Hematopoietic multipotent progenitor cell (in vitro differentiated cells): ENCODE data around the gene RPH3AL. TPM values are rescaled to one million over a fixed set of nuclear protein-coding genes. Genes with fewer than 3 reads are reported as not detected.

ENCODE experiments used
- DNase-seq, 3 donors: peaks; one replicate each; pipeline ENCODE4 v3.0.0-alpha.2; 2011 to 2015; ENCODE audit warnings: low read depth in 2 of 3, low spot score in 2 of 3
- total RNA-seq: library from RNA; depleted of rRNA; stranded (reverse); fragments of >200 nt; gene quantifications from one replicate; pipeline ENCODE4 v1.2.3, GENCODE V29; 2012

Gene RPH3AL
- total RNA-seq, 1 donor: 14.3 TPM

DNA sequence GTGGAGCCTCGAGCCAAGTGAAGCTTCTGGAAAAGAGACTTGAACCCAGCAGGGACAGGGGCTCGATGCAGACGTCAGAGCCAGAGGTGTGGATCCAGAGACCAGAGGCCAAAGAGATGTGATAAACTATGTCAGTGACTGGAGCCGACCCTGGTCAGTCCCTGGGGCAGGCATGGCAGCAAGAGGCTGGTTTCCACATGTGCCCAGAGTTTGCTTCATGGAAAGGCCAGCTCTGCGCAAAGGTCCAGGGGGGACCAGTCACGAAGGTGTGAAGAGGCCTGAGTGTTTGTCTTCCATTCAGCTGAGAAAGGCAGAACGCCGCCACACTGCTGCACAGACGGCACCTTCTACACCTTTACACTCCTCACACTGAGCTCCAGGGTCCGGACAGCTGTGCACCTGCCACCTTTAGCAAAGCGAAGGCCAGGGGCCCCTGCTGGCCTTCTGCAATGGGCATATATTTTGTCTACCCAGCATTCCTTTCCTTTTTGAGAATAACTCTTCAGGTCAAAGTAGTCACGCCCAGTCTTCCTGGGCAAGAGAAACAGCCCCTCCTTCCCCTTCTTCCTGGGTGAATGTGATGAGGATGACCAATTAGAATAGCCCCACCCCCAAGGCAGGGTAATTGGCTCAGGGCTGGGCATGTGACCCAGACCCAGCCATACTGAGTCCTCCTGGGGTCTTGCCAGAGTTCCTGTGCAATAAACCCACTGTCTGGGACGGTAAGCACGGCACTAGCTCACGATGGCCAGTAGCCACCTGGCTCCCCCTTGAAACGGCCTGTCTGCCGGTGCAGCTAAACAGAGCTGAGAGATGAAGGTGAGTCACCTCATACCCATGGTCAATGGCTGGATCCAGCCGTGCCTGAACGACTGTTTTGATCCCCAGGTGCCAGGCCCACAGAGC, 2.3 kb upstream of the RPH3AL start:
- DNase-seq: no peak

DNA sequence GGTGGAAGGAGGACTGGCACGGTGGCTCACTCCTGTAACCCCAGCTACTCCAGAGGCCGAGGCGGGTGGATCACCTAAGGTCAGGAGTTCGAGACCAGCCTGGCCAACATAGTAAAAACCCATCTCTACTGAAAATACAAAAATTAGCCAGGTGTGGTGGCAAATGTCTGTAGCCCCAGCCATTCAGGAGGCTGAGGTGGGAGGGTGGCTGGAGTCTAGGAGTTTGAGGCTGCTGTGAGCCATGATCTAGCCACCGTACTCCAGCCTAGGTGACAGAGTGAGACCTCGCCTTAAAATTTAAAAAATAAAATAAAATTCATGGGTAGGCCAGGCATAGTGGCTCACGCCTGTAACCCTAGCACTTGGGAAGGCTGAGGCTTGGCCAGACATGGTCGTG, 1.2 kb upstream of the RPH3AL start:
- no peak for DNase-seq

DNA sequence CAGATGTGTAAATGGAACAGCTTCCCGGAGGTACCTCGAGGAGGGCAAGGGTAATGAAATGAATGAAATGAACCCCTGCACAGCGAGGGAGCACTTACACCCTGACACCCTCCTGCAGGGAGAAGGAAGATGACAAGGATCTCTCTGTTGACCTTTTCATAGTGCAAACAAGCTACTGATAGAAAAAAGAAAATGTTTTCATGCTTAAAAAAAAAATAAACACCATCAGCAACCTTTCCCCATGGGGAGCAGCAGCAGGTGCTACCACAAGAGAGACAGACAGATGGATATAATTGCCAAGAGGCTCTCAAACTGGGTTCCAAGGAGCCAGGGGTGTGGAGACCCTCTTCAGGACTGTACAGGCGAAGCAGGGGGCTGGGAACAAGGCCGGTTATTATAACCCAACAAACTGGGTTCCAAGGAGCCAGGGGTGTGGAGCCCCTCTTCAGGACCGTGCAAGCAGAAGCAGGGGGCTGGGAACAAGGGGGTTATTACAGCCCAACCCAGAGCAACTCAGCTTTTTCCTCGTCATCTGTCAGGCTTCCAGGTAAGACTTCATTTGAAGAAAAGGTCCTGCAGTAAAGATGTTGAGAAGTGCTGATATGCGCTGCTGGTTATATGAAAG, 718 bp upstream of the RPH3AL start:
- DNase-seq: no peak

DNA sequence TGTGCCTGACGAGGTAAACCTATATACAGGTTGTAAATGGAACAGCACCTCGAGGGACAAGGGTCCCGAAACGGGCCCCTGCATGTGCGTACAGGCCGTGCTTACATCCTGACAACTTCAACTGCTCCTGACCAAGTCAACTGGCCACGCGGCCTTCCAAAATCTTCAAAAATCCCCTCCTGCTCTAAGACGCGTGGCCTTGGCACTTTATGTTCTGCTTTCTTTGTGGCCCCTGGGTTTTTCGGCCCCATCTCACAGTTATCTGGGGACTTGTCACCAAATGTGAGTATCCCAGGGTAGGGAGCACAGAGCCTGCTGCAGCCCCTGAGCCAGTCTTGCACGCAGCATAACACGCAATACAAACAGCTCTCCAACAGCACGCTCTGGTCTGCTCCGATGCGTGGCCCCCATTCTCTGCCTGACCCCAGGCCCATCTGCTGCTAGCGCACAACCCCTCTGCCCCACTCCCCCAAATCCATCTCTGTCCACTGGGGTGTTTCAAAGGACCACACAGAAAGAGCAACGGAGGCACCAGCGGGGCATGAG, 659 bp downstream of the RPH3AL start:
- no peak for DNase-seq

DNA sequence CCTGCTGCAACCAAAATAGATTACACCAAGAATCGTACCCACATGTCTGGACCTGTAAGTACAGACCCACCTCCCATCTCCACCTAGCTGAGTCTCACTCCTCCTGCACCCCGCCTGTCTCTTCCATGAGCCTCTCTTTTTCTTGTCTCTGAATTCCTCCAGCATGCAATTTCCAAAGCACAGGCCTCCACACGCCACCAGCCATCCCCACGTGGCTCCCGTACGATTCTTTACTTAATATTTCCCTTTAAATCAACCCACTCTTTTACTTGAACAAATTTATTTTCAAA, 1.2 kb downstream of the RPH3AL start:
- no peak for DNase-seq

DNA sequence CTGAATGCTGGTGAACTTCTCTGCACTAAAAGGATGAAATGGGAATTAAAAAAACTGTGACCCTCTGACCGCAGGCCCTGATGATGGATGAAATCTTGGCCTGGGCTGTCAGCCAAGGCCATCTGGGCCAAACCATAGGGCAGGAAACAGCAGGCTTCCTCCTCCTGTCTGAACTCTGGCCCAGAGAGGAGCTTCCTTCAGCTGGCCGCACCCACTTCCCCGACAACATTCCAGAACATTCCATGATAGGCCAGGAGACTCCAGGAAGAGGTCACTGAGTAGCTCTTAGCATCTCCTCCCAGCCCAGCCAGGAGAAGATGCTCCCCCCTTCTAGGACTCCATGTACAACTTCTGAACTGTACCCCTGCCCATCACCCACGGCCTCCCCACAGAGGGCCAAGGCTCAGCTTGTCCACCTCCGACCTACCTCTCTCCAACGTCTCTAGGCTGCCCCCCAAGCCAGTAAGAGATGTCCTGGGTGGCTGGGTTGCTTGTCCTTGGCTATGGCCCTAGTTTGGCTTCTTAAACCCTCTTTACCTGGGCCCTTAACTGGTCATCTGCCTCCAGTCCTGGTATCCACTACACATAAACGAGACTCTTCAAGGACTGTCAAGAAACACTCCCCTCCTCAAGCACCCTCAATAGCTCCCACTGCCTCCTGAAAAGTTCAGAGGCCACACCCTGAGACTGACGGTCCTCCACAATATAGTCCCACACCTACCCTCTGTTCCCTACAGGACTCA, 1.7 kb downstream of the RPH3AL start:
- DNase-seq: peak in 2 of 3 donors; percentile 88 to 96

DNA sequence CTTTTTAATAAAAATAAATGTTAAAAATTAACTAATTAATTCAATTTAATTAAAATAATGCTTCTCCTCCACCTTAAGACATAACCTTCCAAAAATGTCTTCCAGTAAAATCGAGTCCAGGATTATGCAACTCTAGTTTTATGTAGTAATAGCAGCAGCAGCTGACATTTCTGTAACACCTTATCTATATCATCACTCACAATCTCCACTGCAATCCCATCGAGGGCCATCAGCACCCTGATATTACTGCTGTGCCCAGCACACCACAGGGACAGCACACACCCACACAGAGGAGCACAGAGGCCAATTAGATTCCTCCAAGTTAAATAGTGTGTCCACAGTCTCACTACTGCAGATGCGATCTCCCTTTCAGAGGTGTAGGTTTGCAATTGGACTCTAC, 2.9 kb downstream of the RPH3AL start:
- DNase-seq: no peak

DNA sequence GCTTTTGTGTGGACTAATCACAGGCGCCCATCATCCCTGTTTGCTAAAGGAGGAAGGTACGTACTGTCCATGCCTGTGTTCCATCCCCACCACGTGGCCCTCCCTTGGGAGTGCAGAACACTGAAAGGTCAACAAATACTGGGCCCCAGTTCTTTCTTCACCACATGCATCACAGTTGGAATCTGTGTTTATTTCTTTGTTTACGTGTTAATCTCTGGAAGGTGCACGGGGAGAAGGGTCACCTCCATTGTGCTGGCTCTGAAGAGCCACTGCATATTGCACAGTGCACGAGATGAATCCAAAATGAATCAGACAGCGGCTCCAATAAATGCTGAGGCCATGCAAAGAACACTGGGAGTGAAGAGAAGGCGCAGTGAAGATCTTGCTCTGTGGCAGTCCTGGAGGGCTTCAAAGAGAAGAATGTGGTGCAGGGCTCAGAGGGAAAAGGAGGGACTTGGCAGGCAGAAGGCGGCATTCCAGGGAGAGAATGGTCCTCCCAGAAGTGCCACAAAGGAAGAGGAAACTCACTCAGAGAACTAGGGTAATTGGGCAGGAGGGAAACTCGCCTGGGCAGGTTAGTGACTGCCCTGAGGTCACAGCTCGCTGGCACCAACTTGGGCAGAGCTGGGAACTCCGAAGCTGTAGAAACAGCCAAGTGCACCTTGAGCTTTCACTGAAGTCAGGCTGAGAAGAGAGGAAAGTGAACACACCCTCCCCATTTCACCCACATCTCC, 3.7 kb downstream of the RPH3AL start:
- DNase-seq: no peak

DNA sequence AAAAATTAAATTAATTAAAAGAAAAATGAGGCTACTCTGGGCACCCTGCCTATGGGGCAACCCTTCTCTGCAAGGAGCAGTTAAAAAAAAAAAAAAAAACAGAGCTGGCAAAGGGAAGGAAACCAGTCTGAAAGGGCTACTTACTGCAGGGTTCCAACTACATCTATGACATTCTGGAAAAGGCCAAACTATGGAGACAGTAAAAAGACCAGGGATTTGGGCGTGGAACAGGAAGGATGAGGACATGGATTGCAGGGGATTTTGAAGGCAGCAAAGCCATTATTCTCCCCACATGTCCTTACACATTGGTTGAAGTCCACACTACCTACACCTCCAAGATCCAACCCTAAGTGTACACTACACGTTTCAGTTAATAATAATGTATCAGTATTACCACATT, 4.6 kb downstream of the RPH3AL start:
- DNase-seq: no peak

DNA sequence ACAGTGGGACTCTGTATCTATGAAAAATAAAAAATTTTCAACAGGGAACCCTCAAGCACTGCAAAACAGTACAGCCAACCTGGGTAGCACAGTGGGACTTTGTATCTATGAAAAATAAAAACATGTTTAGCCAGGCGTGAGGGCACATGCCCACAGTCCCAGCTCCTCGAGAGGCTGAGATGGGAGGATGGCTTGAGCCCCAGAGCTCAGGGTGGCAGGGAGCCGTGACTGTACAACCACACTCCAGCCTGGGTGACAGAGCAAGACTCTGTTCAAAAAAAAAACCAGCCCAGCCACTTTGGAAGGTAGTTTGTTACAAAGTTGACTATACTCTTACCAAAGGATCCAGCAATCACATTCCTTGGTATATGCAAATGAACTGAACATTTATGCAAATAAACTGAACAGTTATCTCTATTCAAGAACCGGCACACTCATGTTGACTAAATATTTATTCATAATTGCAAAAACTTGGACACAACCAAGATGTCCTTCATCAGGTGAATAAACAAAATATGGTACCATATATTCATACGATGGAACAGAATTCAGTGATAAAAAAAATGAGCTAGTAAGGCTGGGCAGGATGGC, 5.2 kb downstream of the RPH3AL start:
- DNase-seq: no peak

DNA sequence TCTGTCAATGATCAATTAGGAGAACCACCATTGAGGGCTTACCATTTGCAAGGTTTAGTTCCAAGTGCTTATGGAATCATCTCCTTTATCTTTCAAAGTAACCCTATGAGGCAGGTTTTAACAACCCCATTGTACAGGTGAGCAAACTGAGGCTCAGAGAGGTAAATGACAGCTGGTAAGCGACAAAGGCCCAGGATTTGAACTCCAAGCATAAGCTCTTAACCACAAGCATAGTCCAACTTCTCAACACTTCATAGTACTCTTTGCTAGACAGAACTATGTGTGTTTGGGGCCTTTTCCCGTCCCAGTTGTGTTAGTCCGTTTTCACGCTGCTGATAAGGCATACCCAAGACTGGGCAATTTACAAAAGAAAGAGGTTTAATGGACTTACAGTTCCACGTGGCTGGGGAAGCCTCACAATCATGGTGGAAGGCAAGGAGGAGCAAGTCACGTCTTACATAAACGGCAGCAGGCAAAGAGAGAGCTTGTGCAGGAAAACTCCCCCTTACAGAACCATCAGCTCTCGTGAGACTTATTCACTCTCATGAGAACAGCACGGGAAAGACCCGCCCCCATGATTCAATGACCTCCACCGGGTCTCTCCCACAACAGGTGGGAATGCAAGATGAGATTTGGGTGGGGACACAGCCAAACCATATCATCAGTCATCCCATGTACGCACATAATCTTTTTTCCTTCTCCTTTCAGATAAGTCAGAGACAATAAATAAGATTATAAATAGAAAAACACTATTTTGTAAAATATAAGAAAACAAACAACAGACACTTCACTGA, 6.4 kb downstream of the RPH3AL start:
- DNase-seq: peak in 1 of 3 donors; percentile 21

DNA sequence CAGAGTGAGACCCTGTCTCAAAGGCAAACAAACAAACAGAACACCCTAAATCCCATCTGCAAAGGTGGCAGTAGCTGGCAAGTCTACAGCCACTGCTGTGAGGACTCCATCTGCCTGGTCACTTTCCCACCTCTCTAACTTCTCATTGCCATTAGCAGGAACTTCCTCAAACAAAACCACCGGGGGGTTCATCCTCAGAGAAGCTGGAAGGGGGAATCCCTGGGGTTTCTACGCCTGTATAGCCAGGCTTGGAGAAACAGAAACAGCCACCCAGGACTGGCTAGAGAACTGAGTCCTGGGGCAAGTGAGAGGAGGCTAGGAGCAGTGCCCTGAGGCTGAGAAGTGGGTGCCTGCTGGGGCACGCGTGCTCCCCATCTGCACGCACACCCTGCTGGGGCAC, 7.3 kb downstream of the RPH3AL start:
- DNase-seq: peak in 1 of 3 donors; percentile 49

DNA sequence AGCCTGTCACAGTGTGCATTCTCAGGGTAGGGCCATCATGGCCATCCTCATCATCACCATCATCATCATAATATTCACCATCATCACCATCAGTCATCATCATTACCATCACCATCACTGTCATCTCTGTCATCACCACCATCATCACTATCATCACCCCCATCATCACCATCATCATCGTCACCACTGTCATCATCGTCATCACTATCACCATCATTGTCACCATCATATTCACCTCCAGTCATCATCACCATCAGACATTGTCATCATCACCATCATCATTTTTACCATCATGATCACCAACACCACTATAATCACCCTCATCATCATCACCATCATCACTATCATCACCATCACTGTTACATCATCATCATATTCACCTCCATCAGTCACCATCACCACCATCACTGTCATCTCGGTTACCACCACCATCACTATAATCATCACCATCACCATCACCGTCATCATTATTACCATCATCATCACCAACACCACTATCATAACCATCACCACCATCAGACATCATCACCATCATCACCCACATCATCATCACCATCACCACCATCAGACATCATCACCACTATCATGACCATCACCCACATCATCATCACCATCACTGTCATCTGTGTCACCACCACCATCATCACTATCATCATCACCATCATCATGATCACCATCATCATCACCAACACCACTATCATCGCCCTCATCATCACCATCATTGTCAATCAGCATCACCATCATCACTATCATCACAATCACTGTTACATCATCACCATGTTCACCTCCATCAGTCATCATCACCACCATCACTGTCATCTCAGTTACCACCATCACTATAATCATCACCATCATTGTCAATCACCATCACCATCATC, 8.5 kb downstream of the RPH3AL start:
- no peak for DNase-seq

DNA sequence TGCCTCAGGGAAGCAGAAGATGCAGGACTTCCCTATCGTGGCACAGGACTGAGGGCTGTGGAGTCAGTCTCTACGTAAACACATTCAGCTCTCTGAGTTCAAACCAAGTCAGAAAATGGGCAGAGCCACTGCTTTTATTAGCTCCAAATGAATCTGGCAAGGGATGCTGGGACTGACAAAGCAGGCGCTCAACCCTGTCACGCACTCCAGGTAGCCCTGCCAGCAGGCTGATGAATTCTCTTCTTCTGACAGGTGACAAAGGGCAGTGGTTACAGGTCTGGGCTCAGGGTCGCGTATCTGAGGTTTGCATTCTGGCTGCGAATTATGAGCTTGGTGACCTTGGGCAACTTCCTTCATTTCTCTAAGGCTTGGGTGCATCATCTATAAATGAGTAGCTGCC, 9.4 kb downstream of the RPH3AL start:
- DNase-seq: no peak

DNA sequence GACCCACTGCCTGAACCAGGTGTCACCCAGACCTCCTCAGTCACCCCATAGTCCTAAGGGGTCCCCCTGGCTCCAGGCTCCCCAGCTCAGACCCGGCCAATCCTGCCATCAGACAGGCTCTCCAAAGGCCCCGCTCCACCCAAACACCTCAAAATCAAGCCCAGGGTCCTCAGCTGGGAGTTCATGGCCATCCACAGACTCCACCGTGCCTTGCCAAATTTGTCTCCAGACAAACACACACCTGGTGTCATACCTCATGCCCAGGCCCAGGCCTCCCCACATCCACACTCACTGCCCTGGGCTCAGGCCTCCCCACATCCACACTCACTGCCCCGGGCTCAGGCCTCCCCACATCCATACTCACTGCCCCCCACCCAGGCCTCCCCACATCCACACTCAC, 12.5 kb downstream of the RPH3AL start:
- DNase-seq: no peak

DNA sequence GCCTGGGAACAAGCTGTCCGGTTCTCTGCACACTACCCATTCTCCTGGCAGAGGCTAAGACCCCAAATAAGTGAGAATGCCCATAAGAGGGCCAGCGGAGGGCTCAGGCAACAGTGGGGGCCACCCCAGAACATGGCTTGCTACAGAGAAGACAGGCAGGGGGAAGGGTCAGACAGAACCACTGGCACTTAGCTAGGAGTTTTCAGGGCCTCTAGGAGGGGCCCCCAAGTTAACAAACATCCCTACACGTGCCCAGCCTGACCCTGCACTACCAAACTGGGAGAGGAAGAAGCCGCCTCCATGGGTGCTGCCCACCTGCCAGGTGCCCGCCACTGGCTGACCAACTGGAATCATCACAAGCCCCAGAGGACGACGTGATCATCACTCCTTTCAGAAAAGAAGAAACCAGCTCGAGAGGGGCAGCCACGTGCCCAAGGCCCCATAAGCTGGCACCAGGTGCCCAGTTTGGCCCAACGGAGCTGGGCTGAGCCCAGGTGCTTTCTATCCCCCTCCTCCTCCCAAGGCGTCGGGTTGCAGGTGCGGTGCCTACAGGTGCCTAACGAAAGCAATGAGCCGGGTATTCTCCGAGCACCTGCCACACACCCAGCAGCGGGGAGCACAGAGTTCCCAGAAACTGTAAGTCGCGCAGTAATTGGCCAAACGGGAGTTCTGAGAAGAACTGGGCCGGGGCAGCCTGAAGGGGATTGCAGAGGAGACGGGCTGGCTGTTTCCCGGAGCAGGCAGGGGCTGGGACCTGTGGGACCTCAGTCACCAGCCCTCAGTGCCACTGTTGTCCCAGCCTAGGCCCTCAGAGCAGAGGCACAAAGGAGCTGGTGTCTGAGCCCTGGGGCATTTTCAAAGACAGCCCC, 13.2 kb downstream of the RPH3AL start:
- no peak for DNase-seq

DNA sequence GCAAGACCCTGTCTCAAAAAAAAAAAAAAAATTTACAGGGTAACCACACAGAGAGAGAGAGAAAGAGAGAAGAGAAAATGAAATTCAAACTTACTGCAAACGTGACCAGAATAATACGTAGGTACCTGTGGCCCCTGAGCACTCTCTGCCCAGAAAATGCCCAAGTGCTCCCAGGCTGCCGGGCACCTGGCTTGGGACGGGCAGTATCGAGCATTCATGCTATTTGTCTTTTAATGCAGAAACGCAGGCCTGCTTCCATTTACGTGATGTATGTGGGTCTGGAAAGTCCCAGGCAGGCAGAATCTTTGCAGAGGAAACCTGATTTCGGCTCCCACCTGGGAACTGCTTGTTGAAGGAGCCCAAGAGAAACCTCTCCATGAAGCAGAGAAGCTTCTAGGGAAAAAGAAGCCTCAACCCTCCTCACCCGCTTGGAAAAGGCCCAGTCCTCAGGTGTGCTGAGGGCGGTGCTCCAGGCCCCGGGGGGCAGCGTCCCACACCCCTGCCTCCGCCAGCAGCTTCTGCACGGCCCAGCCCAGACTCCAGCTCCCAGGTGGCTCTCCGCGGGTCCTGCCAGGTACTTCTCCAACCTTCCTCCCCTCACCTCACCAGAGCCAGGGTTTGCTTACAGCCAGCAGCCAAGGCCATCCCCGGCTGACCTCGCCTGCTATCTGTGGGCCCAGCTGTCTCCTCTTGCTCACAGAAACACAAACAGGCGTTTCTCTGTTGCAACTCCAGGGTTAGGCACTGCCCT, 14.0 kb downstream of the RPH3AL start:
- no peak for DNase-seq
